Measurements from ENCODE around the gene KASH5. TPM values are rescaled to one million over a fixed set of nuclear protein-coding genes. Genes with fewer than 3 reads are reported as not detected.

Gene KASH5
- total RNA-seq, 1 experiment from 2014 or later, result 0.42 TPM

DNA sequence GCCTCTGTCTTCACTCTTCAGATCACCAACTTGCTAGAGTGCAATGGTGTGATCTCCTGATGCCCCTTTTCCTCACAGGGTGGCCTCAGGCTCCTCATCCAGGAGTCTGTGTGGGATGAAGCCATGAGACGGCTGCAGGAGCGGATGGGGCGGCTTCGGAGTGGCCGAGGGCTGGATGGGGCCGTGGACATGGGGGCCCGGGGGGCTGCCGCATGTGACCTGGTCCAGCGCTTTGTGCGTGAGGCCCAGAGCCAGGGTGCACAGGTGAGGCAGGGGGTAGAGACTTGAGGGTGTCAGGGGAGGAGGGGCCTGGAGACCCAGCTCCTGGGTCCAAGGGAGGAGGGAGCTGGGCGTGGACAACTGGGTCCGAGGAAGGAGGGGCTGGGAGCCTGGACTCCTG lies 74.4 kb downstream of the KASH5 start (continued):
- no peak for TF ChIP-seq MLX (CRISPR knock-in tag; IDR thresholded peaks at IDR 0.05)

- H3K27me3 Mint-ChIP-seq (ENCODE audit: low read depth), result no peaks in the 10 kb centered on the region
- no peaks in the 10 kb centered on the region for H3K9me3 Mint-ChIP-seq
- TF ChIP-seq, protein P1, sequence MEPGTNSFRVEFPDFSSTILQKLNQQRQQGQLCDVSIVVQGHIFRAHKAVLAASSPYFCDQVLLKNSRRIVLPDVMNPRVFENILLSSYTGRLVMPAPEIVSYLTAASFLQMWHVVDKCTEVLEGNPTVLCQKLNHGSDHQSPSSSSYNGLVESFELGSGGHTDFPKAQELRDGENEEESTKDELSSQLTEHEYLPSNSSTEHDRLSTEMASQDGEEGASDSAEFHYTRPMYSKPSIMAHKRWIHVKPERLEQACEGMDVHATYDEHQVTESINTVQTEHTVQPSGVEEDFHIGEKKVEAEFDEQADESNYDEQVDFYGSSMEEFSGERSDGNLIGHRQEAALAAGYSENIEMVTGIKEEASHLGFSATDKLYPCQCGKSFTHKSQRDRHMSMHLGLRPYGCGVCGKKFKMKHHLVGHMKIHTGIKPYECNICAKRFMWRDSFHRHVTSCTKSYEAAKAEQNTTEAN (CRISPR knock-in tag; IDR thresholded peaks at IDR 0.05), result no peak
- TF ChIP-seq GTF2I (CRISPR knock-in tag; conservative IDR thresholded peaks at IDR 0.05), result no peak
- no peak for TF ChIP-seq EMX1 (CRISPR knock-in tag; IDR thresholded peaks at IDR 0.05)
- no peak for TF ChIP-seq NFYB (CRISPR knock-in tag; conservative IDR thresholded peaks at IDR 0.05; ENCODE audit: low read depth)
- no peak for TF ChIP-seq RELA (CRISPR knock-in tag; IDR thresholded peaks at IDR 0.05; ENCODE audit: borderline replicate concordance)
- no peak for TF ChIP-seq ZNF416 (CRISPR knock-in tag; IDR thresholded peaks at IDR 0.05)
- TF ChIP-seq ZNF425 (CRISPR knock-in tag; conservative IDR thresholded peaks at IDR 0.05), result no peak
- no peak for TF ChIP-seq JAZF1 (CRISPR knock-in tag; IDR thresholded peaks at IDR 0.05)
- TF ChIP-seq RORB (CRISPR knock-in tag; IDR thresholded peaks at IDR 0.05), result no peak
- H3K4me1 Mint-ChIP-seq, result peaks cover 5% of the 10 kb centered on the region
- ChIA-PET CTCF (interaction anchor here (0.9 to 1.5 kb wide), 2 partner anchors 12 to 83 kb away, joined by 3 to 5 read pairs; no protein-coding TSS in a partner anchor), POLR2A (no interaction called here)
- ATAC-seq (no peak), DNase-seq (ENCODE audit: low spot score) (no peak)
- H3K27ac Mint-ChIP-seq, result no peak overlapping the region
- H3K36me3 Mint-ChIP-seq, result peaks cover 12% of the 10 kb centered on the region
- no peak overlapping the region for H3K4me3 Mint-ChIP-seq
Observed at GRCh38 chr19:49463960-49464740, 76.1 kb downstream of the KASH5 start.

DNA sequence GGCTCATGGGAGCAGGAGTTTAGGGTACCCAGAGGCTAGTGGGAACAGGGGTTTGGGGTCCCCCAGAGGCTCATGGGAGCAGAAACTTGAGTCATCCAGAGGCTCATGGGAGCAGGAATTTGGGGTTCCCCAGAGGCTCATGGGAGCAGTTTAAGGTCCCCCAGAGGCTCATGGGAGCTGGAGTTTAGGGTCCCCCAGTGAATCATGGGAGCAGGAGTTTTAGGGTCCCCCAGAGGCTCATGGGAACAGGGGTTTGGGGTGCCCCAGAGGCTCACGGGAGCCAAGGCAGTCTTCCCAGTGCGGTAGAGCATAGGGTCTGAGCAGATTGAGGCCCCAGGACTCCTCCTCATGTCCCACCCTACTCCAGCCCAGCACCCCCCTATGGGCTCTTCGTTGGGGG lies 77.3 kb downstream of the KASH5 start:
- no peak for ATAC-seq
- Mint-ChIP-seq H3K36me3 (peaks cover 6% of the 10 kb centered on the region), H3K4me3 (no peak overlapping the region), H3K4me1 (peaks cover 7% of the 10 kb centered on the region), H3K9me3 (no peaks in the 10 kb centered on the region), H3K27me3 (ENCODE audit: low read depth) (no peaks in the 10 kb centered on the region), H3K27ac (no peak overlapping the region)
- DNase-seq (ENCODE audit: low spot score), result no peak
- ChIA-PET CTCF (interaction anchor here (0.9 to 1.7 kb wide), 2 partner anchors 11 to 82 kb away, joined by 3 to 5 read pairs; no protein-coding TSS in a partner anchor), POLR2A (no interaction called here)
- TF ChIP-seq TCF7 (CRISPR knock-in tag; IDR thresholded peaks at IDR 0.05; ENCODE audit: low read depth) (no peak), ZNF532 (CRISPR knock-in tag; IDR thresholded peaks at IDR 0.05; ENCODE audit: borderline replicate concordance) (no peak), CREM (CRISPR knock-in tag; IDR thresholded peaks at IDR 0.05) (no peak), KAT7 (CRISPR knock-in tag; IDR thresholded peaks at IDR 0.05; ENCODE audit: borderline replicate concordance) (no peak), RELA (CRISPR knock-in tag; IDR thresholded peaks at IDR 0.05; ENCODE audit: borderline replicate concordance) (no peak), PREB (CRISPR knock-in tag; IDR thresholded peaks at IDR 0.05; ENCODE audit: borderline replicate concordance) (no peak), ERG (CRISPR knock-in tag; IDR thresholded peaks at IDR 0.05) (no peak)
- TF ChIP-seq, protein P2, sequence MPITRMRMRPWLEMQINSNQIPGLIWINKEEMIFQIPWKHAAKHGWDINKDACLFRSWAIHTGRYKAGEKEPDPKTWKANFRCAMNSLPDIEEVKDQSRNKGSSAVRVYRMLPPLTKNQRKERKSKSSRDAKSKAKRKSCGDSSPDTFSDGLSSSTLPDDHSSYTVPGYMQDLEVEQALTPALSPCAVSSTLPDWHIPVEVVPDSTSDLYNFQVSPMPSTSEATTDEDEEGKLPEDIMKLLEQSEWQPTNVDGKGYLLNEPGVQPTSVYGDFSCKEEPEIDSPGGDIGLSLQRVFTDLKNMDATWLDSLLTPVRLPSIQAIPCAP (CRISPR knock-in tag; IDR thresholded peaks at IDR 0.05), result no peak
- TF ChIP-seq, protein P3, sequence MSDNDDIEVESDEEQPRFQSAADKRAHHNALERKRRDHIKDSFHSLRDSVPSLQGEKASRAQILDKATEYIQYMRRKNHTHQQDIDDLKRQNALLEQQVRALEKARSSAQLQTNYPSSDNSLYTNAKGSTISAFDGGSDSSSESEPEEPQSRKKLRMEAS (CRISPR knock-in tag; IDR thresholded peaks at IDR 0.05), result no peak
- TF ChIP-seq, protein P4, sequence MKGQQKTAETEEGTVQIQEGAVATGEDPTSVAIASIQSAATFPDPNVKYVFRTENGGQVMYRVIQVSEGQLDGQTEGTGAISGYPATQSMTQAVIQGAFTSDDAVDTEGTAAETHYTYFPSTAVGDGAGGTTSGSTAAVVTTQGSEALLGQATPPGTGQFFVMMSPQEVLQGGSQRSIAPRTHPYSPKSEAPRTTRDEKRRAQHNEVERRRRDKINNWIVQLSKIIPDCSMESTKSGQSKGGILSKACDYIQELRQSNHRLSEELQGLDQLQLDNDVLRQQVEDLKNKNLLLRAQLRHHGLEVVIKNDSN (CRISPR knock-in tag; IDR thresholded peaks at IDR 0.05), result no peak
